SH-SY5Y (cell line): ENCODE results near the gene CROCC.

Source experiments
- GATA2 ChIP-seq: IDR thresholded peaks from 2 replicates; pipeline ENCODE4 v1.6.1; 2011; ENCODE audit warnings: mild to moderate bottlenecking, low read depth, low read length
- GATA3 ChIP-seq: IDR thresholded peaks from 2 replicates; pipeline ENCODE4 v1.6.1; 2011; ENCODE audit warnings: low read depth, mild to moderate bottlenecking, low read length, moderate library complexity

Gene CROCC

GRCh38 chr1:16992102-16992501 is 70.4 kb downstream of the CROCC start:
- TF ChIP-seq GATA2 (no peak), GATA3 (no peak)

DNA sequence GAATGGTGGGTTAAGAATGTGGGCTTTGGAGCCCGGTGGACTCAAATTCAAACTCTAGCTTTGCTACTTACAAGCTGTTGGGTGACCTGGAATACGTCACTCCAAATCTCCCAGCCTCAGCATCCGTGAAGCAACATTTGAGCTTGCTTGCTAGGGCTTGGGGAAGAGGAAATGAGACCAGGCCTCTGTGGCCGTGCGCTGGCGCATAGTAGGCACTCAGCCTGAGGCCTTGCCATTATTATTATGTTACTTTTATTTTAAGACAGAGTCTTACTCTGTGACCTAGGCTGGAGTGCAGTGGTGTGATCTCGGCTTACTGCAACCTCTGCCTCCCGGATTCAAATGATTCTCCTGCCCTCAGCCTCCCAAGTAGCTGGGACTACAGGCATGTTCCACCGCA is 70.9 kb downstream of the CROCC start:
- TF ChIP-seq GATA2 (no peak), GATA3 (no peak)

DNA sequence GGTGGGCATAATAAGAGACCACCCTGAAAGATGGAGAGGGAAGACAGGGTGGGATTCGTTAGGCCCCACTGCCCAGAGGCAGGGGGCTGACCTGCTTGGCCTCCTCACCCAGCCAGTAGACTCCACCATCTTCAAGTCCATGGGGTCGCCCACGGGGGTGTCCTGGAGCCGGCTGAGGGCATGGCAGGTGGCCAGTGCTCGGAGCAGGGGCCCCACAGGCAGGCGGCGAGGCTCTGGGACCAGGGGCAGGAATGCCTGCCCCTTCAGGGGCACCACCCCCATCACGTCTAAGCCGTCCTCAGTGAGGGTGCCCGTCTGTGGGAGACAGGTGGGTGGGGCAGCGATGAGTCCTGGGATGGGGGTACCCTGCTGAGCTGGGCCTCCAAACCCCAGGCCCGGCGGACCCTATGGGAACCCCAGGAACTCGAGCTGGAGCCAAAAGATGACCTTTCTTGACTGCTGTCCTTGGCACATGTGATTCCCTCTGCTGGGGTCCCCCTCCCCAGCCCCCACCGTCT is 71.8 kb downstream of the CROCC start:
- TF ChIP-seq GATA3 (no peak), GATA2 (no peak)

DNA sequence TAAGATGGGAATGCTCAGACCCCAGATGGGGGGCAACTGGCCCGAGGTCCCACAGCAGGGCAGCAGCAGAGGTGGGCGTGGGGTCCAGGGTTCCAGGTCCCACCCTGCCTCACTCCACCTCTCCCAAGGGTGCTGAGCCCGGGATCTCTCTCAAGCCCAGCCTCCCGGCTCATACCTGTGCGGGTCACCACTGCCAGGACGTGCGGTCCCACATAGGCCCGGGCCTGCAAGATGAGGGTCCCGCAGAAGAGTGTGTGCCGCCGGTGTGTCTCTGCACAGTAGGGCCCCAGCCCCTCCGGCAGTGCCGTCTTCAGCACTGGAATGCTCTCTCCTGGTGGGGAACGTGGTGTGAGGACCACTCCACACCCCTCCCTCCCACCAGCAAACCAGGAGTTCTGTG is 75.1 kb downstream of the CROCC start:
- TF ChIP-seq GATA3 = no peak
- TF ChIP-seq GATA2 = no peak

DNA sequence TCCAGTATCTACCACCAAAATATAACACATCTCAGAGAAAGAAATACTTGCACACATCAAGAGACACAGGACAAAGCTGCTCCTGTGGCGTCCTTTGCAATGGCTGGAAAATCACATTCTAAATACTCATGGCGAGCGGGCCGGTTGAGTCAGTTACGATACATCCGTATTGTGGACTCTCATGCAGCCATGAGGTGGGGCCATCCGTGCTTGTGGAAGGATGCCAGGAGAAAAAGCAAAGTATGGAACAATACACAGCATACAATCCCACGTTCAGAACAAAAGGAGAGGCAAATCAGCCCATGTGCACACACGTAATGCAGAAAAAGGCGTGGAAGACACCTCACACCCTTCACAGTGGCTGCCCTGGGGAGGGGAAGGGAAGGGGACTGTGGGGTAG is 76.9 kb downstream of the CROCC start:
- TF ChIP-seq GATA2 = no peak
- TF ChIP-seq GATA3 = no peak

DNA sequence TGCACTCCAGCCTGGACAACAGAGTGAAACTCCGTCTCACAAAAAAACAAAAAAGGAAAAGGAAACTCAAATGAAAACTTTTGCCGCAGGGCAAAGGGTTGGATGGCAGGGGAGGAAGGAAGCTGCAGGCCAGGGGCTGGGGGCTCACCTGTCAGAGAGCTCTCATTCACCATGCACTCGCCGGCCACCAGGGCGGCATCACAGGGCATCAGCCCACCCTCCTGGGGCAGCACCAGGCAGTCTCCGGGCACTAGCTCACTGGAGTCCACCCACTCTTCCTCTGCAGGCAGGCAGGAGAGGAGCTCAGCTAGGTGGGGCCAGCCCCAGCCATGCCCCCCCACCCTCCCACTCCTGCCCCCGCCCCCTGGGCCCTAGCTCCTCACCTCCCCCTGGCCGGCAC is 78.1 kb downstream of the CROCC start:
- no peak for TF ChIP-seq GATA2
- TF ChIP-seq GATA3 = no peak

- TF ChIP-seq GATA2 = no peak
- no peak for TF ChIP-seq GATA3
Measured at GRCh38 chr1:17001760-17002523, 80.2 kb downstream of the CROCC start.

DNA sequence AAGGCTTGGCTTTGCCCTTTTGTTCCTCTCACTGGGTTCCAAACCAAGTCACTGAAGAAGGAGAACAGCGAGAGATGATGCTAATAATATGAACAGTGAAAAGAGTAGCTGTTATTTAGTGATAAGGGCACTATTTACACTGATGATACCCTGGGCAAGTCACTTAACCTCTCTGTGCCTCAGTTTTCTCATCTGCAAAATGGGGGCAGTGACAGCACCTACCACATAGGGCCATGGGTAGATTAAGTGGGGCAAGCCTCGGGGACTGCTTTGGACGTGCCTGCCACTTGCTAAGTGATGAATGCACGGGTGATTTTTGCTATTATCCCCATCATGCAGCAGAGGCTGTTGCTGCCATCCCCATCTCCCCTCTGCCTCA is 80.8 kb downstream of the CROCC start:
- TF ChIP-seq GATA3 (no peak), GATA2 (no peak)

DNA sequence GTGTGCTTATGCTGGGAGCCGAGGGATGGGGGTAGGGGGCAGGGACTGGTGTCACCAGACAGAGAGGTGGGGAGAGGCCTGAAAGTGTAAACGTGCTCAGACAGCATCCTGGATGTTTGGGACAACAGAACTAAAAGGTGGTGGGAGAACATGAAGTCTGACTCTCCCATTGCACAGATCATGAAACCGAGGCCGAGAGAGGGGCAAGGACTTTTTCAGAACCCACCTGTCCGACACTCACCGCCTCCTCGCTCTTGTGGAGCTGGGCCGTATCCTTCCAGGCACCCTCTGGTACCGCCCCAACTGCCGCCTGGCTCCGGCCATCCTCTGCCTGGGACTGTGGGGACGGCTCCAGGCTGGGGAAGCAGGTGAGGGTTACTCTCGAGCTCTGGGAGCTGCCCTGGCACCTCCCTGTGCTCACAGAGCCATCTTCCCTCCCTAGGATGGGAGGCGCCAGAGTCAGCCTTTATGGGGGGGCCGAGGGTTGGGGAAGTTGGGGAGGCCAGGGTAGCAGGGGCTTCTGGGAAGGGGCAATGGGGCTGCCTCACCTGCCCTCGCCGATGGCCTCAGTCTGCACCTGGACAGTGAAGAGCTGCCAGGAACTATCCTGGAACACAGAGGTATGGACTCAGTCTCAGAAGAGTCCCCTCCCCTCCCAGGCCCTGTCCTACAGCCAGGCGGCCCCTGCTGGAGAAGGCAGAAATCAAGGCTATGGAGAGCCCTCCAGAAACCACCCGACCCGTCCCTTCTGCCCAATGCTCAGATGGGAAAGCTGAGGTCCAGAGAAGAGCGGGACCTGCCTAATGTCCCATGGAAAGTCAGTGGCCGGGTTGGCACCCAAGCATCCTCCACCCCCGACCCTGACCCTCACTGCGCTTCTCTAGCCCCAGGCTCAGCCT is 83.0 kb downstream of the CROCC start:
- no peak for TF ChIP-seq GATA3
- TF ChIP-seq GATA2 = no peak

GRCh38 chr1:17005365-17005740 is 83.6 kb downstream of the CROCC start:
- TF ChIP-seq GATA2 (no peak), GATA3 (no peak)

DNA sequence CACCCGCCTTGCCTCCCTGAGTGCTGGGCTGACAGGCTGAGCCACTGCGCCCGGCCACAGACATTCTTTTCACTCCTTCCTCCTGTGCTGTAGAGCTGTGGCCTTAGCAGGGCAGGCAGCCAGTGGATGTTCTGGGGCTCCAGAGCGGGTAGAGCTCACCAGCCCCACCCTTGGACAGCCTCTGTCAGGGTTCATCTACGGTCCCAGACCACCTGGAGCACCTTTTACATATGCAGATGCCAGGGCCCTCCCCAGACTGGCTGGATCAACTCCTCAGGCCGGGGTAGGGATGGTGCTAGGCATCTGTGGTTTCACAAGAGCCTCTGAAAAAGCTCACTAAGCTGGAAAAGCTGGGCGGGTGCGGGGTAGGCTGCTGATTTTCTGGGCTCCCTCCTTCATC is 85.4 kb downstream of the CROCC start:
- TF ChIP-seq GATA2 (no peak), GATA3 (no peak)

DNA sequence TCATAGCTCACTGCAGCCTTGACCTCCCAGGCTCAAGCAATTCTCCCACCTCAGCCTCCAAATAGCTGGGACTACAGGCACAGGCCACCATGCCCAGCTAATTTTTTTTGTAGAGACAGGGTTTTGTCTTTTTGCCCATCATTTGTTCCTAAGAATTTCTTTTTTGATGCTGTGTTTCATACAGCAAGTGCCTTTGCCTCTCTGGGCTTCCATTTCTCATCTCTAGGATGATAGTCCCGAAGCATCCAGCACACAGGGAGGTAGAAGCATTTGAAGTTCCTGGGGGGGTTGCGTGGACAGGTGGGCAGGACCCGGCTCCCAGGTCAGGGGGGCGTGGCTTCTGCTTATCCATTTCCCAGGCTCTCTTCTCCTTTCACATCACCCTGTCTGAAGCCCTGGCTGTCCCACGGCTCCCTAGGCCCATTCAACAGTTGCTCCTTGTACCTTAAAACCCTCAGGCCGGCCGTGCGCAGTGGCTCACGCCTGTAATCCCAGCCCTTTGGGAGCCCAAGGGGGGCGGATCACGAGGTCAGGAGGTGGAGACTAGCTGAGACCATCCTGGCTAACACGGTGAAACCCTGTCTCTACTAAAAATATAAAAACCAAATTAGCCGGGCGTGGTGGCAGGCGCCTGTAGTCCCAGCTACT is 86.6 kb downstream of the CROCC start:
- TF ChIP-seq GATA2 (no peak), GATA3 (no peak)

- TF ChIP-seq GATA2 = no peak
- no peak for TF ChIP-seq GATA3
Measured at GRCh38 chr1:17009706-17010105, 88.0 kb downstream of the CROCC start.

GRCh38 chr1:17011092-17011438 is 89.3 kb downstream of the CROCC start:
- no peak for TF ChIP-seq GATA3
- no peak for TF ChIP-seq GATA2
